Non-pigmented ciliary epithelial cell (primary cell): ENCODE measurements around the gene PPM1M.

Experiments used
- DNase-seq: peaks from one replicate; pipeline ENCODE4 v3.0.0-alpha.2; 2010; ENCODE audit warnings: low read depth

PPM1M gene

GRCh38 chr3:52230889-52231499 lies 14.6 kb upstream of the PPM1M start:
- DNase-seq = no peak

- DNase-seq = no peak
These were observed 13.9 kb upstream of the PPM1M start for GRCh38 chr3:52231502-52232278.

- DNase-seq = no peak
These were observed 13.1 kb upstream of the PPM1M start for GRCh38 chr3:52232279-52233107.

- no peak for DNase-seq
These were observed 12.4 kb upstream of the PPM1M start for GRCh38 chr3:52233108-52233591.

GRCh38 chr3:52233968-52234367 lies 11.6 kb upstream of the PPM1M start:
- no peak for DNase-seq

- no peak for DNase-seq
These were observed 10.8 kb upstream of the PPM1M start for GRCh38 chr3:52234516-52235447.

GRCh38 chr3:52236424-52236886 lies 9.1 kb upstream of the PPM1M start:
- DNase-seq = no peak

- no peak for DNase-seq
These were observed 8.4 kb upstream of the PPM1M start for GRCh38 chr3:52237006-52237656.

GRCh38 chr3:52237657-52238172 lies 7.8 kb upstream of the PPM1M start:
- DNase-seq = peak; percentile 54

- no peak for DNase-seq
These were observed 7.3 kb upstream of the PPM1M start for GRCh38 chr3:52238193-52238760.

GRCh38 chr3:52238761-52239701 lies 6.5 kb upstream of the PPM1M start, which contains the start of gene TWF2:
Gene TWF2 (minus strand): TSS chr3:52239158. CDS start chr3:52239016, 142 bp downstream.
- DNase-seq = no peak

- peak; percentile 94 for DNase-seq
These were observed 5.3 kb upstream of the PPM1M start for GRCh38 chr3:52240059-52240885.

GRCh38 chr3:52240886-52241370 lies 4.6 kb upstream of the PPM1M start:
- DNase-seq = no peak

- DNase-seq = no peak
These were observed 3.5 kb upstream of the PPM1M start for GRCh38 chr3:52242039-52242438.

- no peak for DNase-seq
These were observed 1.5 kb upstream of the PPM1M start for GRCh38 chr3:52243791-52244628.

GRCh38 chr3:52246264-52246620 lies 683 bp downstream of the PPM1M start:
- DNase-seq = no peak
